ENCODE measurements around the gene RSPO3. TPM values are rescaled to one million over a fixed set of nuclear protein-coding genes. Genes with fewer than 3 reads are reported as not detected.

RSPO3 gene
- total and polyA plus RNA-seq, 2 donors = 1.3 to 2.4 TPM

- Histone ChIP-seq H3K36me3 (ENCODE audit: control insufficient read depth in 2 of 2, insufficient read depth in 2 of 2, low read length in 1 of 2) (no peaks in the 10 kb centered on the region), H3K4me1 (ENCODE audit: control insufficient read depth in 2 of 2, insufficient read depth in 2 of 2, low read length in 2 of 2) (no peaks in the 10 kb centered on the region), H3K9me3 (ENCODE audit: control insufficient read depth in 2 of 2, insufficient read depth in 1 of 2, low read length in 1 of 2) (no peaks in the 10 kb centered on the region), H3K27me3 (ENCODE audit: control insufficient read depth in 2 of 2, insufficient read depth in 1 of 2, low read length in 1 of 2) (no peaks in the 10 kb centered on the region), H3K4me3 (ENCODE audit: low read length in 2 of 2) (no peak overlapping the region), H3K27ac (ENCODE audit: low read depth in 1 of 2, low read length in 1 of 2) (no peak overlapping the region)
- DNase-seq (ENCODE audit: low read depth in 6 of 9, low spot score in 9 of 9) = no peak
- WGBS = 90% methylated on average over 4 of the region's 4 CpGs
These were observed 10.8 kb downstream of the RSPO3 start for GRCh38 chr6:127129251-127129650.

GRCh38 chr6:127131275-127131674 lies 12.8 kb downstream of the RSPO3 start:
- WGBS = 89% methylated on average over 3 of the region's 3 CpGs
- Histone ChIP-seq H3K27me3 (ENCODE audit: control insufficient read depth in 2 of 2, insufficient read depth in 1 of 2, low read length in 1 of 2) (no peaks in the 10 kb centered on the region), H3K9me3 (ENCODE audit: control insufficient read depth in 2 of 2, insufficient read depth in 1 of 2, low read length in 1 of 2) (no peaks in the 10 kb centered on the region), H3K4me3 (ENCODE audit: low read length in 2 of 2) (no peak overlapping the region), H3K36me3 (ENCODE audit: control insufficient read depth in 2 of 2, insufficient read depth in 2 of 2, low read length in 1 of 2) (no peaks in the 10 kb centered on the region), H3K27ac (ENCODE audit: low read depth in 1 of 2, low read length in 1 of 2) (no peak overlapping the region), H3K4me1 (ENCODE audit: control insufficient read depth in 2 of 2, insufficient read depth in 2 of 2, low read length in 2 of 2) (no peaks in the 10 kb centered on the region)
- no peak for DNase-seq (ENCODE audit: low read depth in 6 of 9, low spot score in 9 of 9)

- Histone ChIP-seq H3K27ac (ENCODE audit: low read depth in 1 of 2, low read length in 1 of 2) (no peak overlapping the region), H3K4me1 (ENCODE audit: control insufficient read depth in 2 of 2, insufficient read depth in 2 of 2, low read length in 2 of 2) (no peaks in the 10 kb centered on the region), H3K36me3 (ENCODE audit: control insufficient read depth in 2 of 2, insufficient read depth in 2 of 2, low read length in 1 of 2) (no peaks in the 10 kb centered on the region), H3K9me3 (ENCODE audit: control insufficient read depth in 2 of 2, insufficient read depth in 1 of 2, low read length in 1 of 2) (no peaks in the 10 kb centered on the region), H3K4me3 (ENCODE audit: low read length in 2 of 2) (no peak overlapping the region), H3K27me3 (ENCODE audit: control insufficient read depth in 2 of 2, insufficient read depth in 1 of 2, low read length in 1 of 2) (no peaks in the 10 kb centered on the region)
- no peak for DNase-seq (ENCODE audit: low read depth in 6 of 9, low spot score in 9 of 9)
These were observed 13.4 kb downstream of the RSPO3 start for GRCh38 chr6:127131772-127132376.

GRCh38 chr6:127134136-127134535 lies 15.7 kb downstream of the RSPO3 start:
- Histone ChIP-seq H3K9me3 (ENCODE audit: control insufficient read depth in 2 of 2, insufficient read depth in 1 of 2, low read length in 1 of 2) (no peaks in the 10 kb centered on the region), H3K27ac (ENCODE audit: low read depth in 1 of 2, low read length in 1 of 2) (no peak overlapping the region), H3K4me3 (ENCODE audit: low read length in 2 of 2) (no peak overlapping the region), H3K27me3 (ENCODE audit: control insufficient read depth in 2 of 2, insufficient read depth in 1 of 2, low read length in 1 of 2) (no peaks in the 10 kb centered on the region), H3K4me1 (ENCODE audit: control insufficient read depth in 2 of 2, insufficient read depth in 2 of 2, low read length in 2 of 2) (no peaks in the 10 kb centered on the region), H3K36me3 (ENCODE audit: control insufficient read depth in 2 of 2, insufficient read depth in 2 of 2, low read length in 1 of 2) (no peaks in the 10 kb centered on the region)
- DNase-seq (ENCODE audit: low read depth in 6 of 9, low spot score in 9 of 9) = no peak
- WGBS = 87% methylated on average over 1 of the region's 1 CpG

- Histone ChIP-seq H3K27ac (ENCODE audit: low read depth in 1 of 2, low read length in 1 of 2) (no peak overlapping the region), H3K9me3 (ENCODE audit: control insufficient read depth in 2 of 2, insufficient read depth in 1 of 2, low read length in 1 of 2) (no peaks in the 10 kb centered on the region), H3K27me3 (ENCODE audit: control insufficient read depth in 2 of 2, insufficient read depth in 1 of 2, low read length in 1 of 2) (no peaks in the 10 kb centered on the region), H3K4me3 (ENCODE audit: low read length in 2 of 2) (no peak overlapping the region), H3K36me3 (ENCODE audit: control insufficient read depth in 2 of 2, insufficient read depth in 2 of 2, low read length in 1 of 2) (no peaks in the 10 kb centered on the region), H3K4me1 (ENCODE audit: control insufficient read depth in 2 of 2, insufficient read depth in 2 of 2, low read length in 2 of 2) (no peaks in the 10 kb centered on the region)
- 93% methylated on average over 4 of the region's 4 CpGs for whole genome bisulfite sequencing
- no peak for DNase-seq (ENCODE audit: low read depth in 6 of 9, low spot score in 9 of 9)
These were observed 18.3 kb downstream of the RSPO3 start for GRCh38 chr6:127136786-127137185.

GRCh38 chr6:127146932-127147331 lies 28.5 kb downstream of the RSPO3 start:
- Histone ChIP-seq H3K27me3 (ENCODE audit: control insufficient read depth in 2 of 2, insufficient read depth in 1 of 2, low read length in 1 of 2) (no peaks in the 10 kb centered on the region), H3K27ac (ENCODE audit: low read depth in 1 of 2, low read length in 1 of 2) (no peak overlapping the region), H3K36me3 (ENCODE audit: control insufficient read depth in 2 of 2, insufficient read depth in 2 of 2, low read length in 1 of 2) (no peaks in the 10 kb centered on the region), H3K4me1 (ENCODE audit: control insufficient read depth in 2 of 2, insufficient read depth in 2 of 2, low read length in 2 of 2) (no peaks in the 10 kb centered on the region), H3K9me3 (ENCODE audit: control insufficient read depth in 2 of 2, insufficient read depth in 1 of 2, low read length in 1 of 2) (no peaks in the 10 kb centered on the region), H3K4me3 (ENCODE audit: low read length in 2 of 2) (no peak overlapping the region)
- 8% methylated on average over 5 of the region's 5 CpGs for WGBS
- DNase-seq (ENCODE audit: low read depth in 6 of 9, low spot score in 9 of 9) = no peak

GRCh38 chr6:127147534-127147933 lies 29.1 kb downstream of the RSPO3 start:
- Histone ChIP-seq H3K36me3 (ENCODE audit: control insufficient read depth in 2 of 2, insufficient read depth in 2 of 2, low read length in 1 of 2) (no peaks in the 10 kb centered on the region), H3K4me3 (ENCODE audit: low read length in 2 of 2) (no peak overlapping the region), H3K27ac (ENCODE audit: low read depth in 1 of 2, low read length in 1 of 2) (no peak overlapping the region), H3K4me1 (ENCODE audit: control insufficient read depth in 2 of 2, insufficient read depth in 2 of 2, low read length in 2 of 2) (no peaks in the 10 kb centered on the region), H3K9me3 (ENCODE audit: control insufficient read depth in 2 of 2, insufficient read depth in 1 of 2, low read length in 1 of 2) (no peaks in the 10 kb centered on the region), H3K27me3 (ENCODE audit: control insufficient read depth in 2 of 2, insufficient read depth in 1 of 2, low read length in 1 of 2) (no peaks in the 10 kb centered on the region)
- DNase-seq (ENCODE audit: low read depth in 6 of 9, low spot score in 9 of 9) = no peak
- WGBS = 90% methylated on average over 2 of the region's 2 CpGs

GRCh38 chr6:127148511-127148910 lies 30.0 kb downstream of the RSPO3 start:
- WGBS = 85% methylated on average over 3 of the region's 3 CpGs
- Histone ChIP-seq H3K27me3 (ENCODE audit: control insufficient read depth in 2 of 2, insufficient read depth in 1 of 2, low read length in 1 of 2) (no peaks in the 10 kb centered on the region), H3K4me1 (ENCODE audit: control insufficient read depth in 2 of 2, insufficient read depth in 2 of 2, low read length in 2 of 2) (no peaks in the 10 kb centered on the region), H3K9me3 (ENCODE audit: control insufficient read depth in 2 of 2, insufficient read depth in 1 of 2, low read length in 1 of 2) (no peaks in the 10 kb centered on the region), H3K27ac (ENCODE audit: low read depth in 1 of 2, low read length in 1 of 2) (no peak overlapping the region), H3K36me3 (ENCODE audit: control insufficient read depth in 2 of 2, insufficient read depth in 2 of 2, low read length in 1 of 2) (no peaks in the 10 kb centered on the region), H3K4me3 (ENCODE audit: low read length in 2 of 2) (no peak overlapping the region)
- DNase-seq (ENCODE audit: low read depth in 6 of 9, low spot score in 9 of 9) = no peak

- H3K9me3 ChIP-seq (ENCODE audit: control insufficient read depth in 2 of 2, insufficient read depth in 1 of 2, low read length in 1 of 2) = no peaks in the 10 kb centered on the region
- H3K4me3 ChIP-seq (ENCODE audit: low read length in 2 of 2) = no peak overlapping the region
- no peak overlapping the region for H3K27ac ChIP-seq (ENCODE audit: low read depth in 1 of 2, low read length in 1 of 2)
- no peaks in the 10 kb centered on the region for H3K36me3 ChIP-seq (ENCODE audit: control insufficient read depth in 2 of 2, insufficient read depth in 2 of 2, low read length in 1 of 2)
- no peaks in the 10 kb centered on the region for H3K4me1 ChIP-seq (ENCODE audit: control insufficient read depth in 2 of 2, insufficient read depth in 2 of 2, low read length in 2 of 2)
- no peaks in the 10 kb centered on the region for H3K27me3 ChIP-seq (ENCODE audit: control insufficient read depth in 2 of 2, insufficient read depth in 1 of 2, low read length in 1 of 2)
- DNase-seq (ENCODE audit: low read depth in 6 of 9, low spot score in 9 of 9) = no peak
- 97% methylated on average over 3 of the region's 3 CpGs for WGBS
These were observed 36.0 kb downstream of the RSPO3 start for GRCh38 chr6:127154509-127154908.

- no peak overlapping the region for H3K4me3 ChIP-seq (ENCODE audit: low read length in 2 of 2)
- WGBS = 90% methylated on average over 1 of the region's 1 CpG
- H3K27me3 ChIP-seq (ENCODE audit: control insufficient read depth in 2 of 2, insufficient read depth in 1 of 2, low read length in 1 of 2) = no peaks in the 10 kb centered on the region
- no peaks in the 10 kb centered on the region for H3K9me3 ChIP-seq (ENCODE audit: control insufficient read depth in 2 of 2, insufficient read depth in 1 of 2, low read length in 1 of 2)
- no peak overlapping the region for H3K27ac ChIP-seq (ENCODE audit: low read depth in 1 of 2, low read length in 1 of 2)
- no peaks in the 10 kb centered on the region for H3K4me1 ChIP-seq (ENCODE audit: control insufficient read depth in 2 of 2, insufficient read depth in 2 of 2, low read length in 2 of 2)
- DNase-seq (ENCODE audit: low read depth in 6 of 9, low spot score in 9 of 9) = no peak
- no peaks in the 10 kb centered on the region for H3K36me3 ChIP-seq (ENCODE audit: control insufficient read depth in 2 of 2, insufficient read depth in 2 of 2, low read length in 1 of 2)
These were observed 42.0 kb downstream of the RSPO3 start for GRCh38 chr6:127160484-127160883.

Data from thymus (tissue), 11 donors.